HG02763 (cell line): Measurements from ENCODE around the gene DMRTA2.
"Not testable (repeated sequence)": the region's sequence is repeated elsewhere in the genome, so short reads cannot be mapped to it uniquely, and the experiment has no call there.

Experiments used
- ATAC-seq: cut with Tn5 transposase; IDR thresholded peaks from one replicate; pipeline ENCODE4 v1.9.1; 2021; ENCODE audit warnings: mild to moderate bottlenecking, moderate library complexity; ENCODE audit not compliant: unreplicated experiment

DMRTA2 gene

DNA sequence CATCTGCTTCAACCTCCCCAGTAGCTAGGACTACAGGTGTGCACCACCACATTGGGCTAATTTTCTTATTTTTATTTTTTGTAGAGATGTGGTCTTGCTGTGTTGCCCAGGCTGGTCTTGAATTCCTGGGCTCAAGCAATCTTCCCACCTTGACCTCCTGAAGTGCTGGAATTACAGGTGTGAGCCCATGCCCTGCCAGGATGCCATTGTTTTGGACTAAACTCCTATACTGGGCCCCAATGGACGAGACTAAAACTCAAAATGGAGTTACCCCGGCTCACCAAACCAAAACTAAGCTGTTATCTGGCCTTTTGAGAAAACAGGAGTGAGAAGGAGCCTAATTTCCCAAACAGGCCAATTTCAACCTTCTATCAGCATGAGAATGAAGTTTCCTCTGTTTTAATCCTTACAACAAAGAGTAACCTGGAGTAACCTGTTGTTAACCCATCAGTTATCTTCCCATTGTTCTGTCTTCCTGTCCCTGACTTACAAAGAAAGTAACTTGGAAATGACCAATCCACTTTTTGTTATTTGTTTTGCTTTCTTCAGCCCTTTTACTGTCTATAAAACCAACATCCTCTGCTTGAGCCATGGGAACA, 29.6 kb downstream of the DMRTA2 start:
- no peak for ATAC-seq

DNA sequence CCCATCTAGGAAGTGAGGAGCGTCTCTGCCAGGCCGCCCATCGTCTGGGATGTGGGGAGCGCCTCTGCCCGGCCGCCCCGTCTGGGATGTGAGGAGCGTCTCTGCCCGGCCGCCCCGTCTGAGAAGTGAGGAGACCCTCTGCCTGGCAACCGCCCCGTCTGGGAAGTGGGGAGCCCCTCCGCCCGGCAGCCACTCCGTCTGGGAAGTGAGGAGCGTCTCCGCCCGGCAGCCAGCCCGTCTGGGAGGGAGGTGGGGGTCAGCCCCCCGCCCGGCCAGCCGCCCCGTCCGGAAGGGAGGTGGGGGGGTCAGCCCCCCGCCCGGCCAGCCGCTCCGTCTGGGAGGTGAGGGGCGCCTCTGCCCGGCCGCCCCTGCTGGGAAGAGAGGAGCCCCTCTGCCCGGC, 41.7 kb downstream of the DMRTA2 start:
- ATAC-seq: not testable (repeated sequence)

DNA sequence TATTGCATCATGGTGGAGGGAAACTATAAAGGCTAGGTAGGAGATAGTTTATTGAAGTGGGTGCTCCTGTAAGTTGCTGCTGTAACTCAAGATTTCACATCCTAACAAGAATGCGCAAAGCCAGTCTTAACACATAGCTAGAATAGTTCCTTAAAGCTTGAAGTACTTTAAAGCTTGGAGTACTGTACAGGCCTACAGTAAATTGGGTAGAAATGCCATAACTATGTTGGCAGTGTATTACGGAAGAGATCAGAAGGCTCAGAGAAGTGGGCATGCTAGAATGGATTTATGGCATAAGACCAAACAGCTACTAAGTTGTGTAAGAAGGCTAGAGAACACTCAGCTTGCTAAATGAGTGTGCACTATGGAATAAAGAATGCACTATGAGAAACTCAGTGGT, 44.5 kb downstream of the DMRTA2 start:
- ATAC-seq: no peak

DNA sequence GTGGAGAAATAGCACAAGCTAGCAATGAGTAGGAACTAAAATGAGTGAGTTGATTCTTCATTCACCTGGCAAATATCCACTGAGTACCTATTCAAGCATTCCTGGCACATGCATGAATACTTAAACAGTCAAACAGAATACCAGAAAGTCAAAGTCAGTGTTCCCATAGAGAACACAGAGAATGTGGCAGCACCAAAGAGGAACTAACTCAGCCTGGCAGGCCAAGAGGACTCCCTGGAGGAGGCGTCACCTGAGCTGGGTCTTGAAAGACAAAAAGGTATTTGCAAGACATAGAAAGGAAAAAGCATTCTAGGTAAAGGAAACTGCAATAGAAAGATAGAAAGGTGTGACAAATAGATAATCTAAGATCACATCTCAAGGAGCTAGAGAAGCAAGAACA, 49.7 kb downstream of the DMRTA2 start:
- no peak for ATAC-seq

DNA sequence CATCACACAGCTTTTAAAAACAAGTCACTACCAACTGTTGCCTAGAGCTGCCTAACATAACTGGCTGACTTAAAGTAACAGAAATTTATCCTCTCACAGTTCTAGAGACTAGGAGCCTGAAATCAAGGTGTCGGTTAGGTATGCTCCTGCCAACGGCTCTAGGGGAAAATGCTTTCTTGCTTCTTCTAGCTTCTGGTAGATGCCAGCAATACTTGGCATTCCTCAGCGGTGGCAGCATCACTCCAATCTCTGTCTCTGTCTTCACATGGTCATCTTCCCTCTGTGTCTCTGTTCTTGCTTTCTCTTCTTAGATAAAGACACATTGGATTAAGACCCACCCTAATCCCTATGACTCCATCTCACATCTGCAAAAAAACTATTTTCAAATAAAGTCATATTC, 51.5 kb downstream of the DMRTA2 start:
- no peak for ATAC-seq

DNA sequence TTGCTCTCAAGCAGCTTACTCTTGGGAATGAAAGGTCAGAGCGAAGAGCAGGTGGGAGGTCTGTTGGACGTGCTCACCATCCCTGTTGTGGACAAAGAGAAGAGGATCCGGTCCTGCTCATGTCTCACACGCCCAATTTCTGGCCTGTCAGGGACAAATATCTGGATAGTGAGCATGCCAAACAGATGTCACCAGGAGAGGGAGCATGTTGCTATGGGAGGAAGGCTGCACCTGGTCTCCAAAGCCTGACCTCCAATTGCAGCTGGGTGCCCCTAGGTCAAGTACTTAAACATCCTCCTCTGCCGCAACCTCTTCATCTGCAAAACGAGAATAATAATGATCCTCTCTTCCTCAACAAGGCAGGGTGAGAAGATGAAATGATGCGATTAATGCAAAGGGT, 53.4 kb downstream of the DMRTA2 start:
- ATAC-seq: no peak

DNA sequence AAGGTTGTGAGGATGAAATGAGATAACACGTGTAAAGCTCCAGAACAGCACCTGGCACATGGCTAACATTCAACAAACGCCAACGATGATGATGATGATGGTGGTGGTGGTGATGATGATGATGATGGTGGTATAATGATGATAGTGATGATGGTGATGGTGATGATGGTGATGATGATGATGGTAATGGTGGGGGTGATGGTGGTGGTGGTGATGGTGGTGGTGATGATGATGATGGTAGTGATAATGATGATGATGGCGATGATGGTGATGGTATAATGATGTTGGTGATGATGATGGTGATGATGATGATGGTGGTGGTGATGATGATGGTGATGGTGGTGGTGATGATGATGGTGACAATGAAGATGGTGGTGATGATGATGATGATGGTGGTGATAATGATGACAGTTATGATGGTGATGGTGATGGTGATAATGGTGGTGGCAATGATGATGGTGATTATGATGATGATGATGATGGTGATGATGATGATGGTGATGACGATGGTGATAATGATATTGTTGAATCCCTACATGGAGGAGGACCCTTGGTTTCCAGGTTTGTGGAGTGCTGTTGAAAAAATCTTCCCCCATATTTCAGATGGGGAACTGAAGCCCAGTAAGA, 54.1 kb downstream of the DMRTA2 start:
- no peak for ATAC-seq

DNA sequence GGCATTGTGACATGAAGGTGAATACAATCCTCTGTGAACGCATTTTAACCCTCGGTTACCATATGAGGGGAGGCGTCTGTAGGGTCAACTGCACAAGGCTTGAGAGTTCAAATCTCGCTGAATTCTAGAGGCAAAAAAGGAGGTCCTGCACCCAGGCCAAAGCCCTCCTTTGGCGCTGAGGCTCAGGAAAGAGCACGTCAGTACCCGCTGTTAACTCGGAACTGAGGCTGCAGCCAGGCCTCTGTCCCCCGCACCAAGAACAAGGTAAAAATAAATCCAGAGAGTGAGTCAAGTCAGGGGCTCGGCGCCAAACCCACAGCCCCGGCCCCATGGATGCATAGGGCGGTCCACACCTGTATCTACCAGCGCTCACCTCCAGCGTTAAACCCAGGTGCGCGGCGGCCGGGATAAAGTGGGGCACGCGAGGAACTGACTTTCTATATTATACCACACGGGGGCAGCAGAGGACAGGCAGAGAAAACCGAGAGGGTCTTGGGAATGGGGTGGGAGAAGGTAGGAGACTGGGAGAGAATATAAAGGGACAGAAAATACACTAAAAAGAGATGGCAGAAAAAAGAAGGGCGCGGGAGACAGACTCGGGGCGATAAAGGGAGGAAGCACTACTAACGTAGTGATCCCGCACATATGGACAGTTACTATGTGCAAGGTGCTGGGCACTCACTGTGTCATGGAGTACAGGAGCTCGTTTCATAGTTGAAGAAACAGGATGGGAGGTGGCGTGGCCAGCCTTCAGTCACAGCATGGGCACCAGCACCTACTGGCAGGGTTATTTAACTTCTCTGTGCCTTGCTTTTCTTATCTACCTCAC, 54.9 kb downstream of the DMRTA2 start:
- no peak for ATAC-seq
